COLO668 (cell line): ENCODE data around the gene LRP1-AS.

Experiments
- DNase-seq: peaks from one replicate; lab custom pipeline; 2025; ENCODE audit not compliant: unreplicated experiment; lab: John Stamatoyannopoulos, UW

LRP1-AS gene

DNA sequence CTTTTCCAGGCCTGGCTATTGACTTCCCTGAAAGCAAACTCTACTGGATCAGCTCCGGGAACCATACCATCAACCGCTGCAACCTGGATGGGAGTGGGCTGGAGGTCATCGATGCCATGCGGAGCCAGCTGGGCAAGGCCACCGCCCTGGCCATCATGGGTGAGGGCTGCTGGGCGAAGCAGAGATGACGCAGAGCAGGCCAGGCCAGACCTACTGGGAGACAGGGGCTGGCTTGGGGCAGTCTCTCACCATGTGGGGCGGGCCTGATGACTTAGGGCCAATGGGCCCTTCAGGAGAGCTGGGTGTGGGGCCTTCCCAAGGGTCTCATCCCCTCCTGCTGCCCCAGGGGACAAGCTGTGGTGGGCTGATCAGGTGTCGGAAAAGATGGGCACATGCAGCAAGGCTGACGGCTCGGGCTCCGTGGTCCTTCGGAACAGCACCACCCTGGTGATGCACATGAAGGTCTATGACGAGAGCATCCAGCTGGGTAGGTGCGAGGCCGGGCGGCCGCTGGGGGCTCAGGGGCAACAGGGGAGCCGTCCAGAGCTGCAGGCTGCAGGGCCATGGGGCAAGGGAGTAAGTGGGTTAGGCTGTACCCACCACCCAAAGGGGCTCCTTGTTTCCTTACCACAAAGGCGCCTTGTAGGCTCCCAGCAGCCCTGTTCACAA lies 33.0 kb upstream of the LRP1-AS start:
- DNase-seq: no peak

DNA sequence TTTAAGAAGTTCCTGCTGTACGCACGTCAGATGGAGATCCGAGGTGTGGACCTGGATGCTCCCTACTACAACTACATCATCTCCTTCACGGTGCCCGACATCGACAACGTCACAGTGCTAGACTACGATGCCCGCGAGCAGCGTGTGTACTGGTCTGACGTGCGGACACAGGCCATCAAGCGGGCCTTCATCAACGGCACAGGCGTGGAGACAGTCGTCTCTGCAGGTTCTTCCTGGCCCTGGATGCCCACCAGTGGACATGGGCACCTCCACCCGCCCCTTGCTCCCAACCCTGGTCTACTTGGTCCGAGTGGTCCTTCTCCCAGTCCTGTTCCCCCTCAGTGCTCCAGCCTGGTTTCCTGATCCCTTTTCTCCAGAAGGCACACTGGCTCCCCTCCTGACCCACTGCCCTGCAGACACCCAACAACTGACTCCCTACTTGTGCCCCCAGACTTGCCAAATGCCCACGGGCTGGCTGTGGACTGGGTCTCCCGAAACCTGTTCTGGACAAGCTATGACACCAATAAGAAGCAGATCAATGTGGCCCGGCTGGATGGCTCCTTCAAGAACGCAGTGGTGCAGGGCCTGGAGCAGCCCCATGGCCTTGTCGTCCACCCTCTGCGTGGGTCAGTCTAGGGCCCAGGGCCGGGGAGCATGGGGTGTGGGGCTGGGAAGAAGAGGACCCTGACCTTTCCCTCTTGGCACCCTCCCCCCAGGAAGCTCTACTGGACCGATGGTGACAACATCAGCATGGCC lies 32.1 kb upstream of the LRP1-AS start:
- no peak for DNase-seq

DNA sequence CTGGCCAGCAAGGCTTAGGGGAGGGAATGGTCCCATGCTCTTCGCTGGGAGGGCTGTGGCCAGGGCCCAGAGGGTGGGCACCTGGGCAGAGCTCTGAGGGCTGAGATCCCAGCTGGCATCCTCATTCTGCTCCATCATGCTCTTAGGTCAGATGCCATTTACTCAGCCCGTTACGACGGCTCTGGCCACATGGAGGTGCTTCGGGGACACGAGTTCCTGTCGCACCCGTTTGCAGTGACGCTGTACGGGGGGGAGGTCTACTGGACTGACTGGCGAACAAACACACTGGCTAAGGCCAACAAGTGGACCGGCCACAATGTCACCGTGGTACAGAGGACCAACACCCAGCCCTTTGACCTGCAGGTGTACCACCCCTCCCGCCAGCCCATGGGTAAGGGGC lies 30.8 kb upstream of the LRP1-AS start:
- no peak for DNase-seq

DNA sequence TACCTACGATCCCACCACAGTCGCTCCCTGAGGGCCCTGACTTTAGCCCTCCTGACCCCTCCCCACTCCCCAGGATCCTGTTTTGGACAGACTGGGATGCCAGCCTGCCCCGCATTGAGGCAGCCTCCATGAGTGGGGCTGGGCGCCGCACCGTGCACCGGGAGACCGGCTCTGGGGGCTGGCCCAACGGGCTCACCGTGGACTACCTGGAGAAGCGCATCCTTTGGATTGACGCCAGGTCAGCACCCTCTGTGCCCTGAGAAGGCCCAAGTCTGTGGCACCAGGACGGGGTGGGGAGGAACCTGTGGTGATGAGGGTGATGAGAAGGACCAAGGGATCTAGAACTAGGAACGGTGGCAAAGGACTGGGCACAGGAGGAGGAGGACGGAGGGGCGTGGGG lies 29.9 kb upstream of the LRP1-AS start:
- DNase-seq: no peak

DNA sequence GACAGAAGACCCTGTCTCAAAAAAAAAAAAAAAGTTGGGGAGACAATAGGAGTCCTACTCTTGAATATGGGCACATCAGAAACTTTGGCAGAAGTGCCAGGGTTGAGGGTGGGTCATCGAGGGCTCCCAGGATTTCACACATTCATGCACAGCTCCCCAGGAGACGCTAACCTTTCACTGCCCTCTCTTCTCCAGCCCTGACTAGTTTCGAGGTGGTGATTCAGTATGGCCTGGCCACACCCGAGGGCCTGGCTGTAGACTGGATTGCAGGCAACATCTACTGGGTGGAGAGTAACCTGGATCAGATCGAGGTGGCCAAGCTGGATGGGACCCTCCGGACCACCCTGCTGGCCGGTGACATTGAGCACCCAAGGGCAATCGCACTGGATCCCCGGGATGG lies 29.4 kb upstream of the LRP1-AS start:
- no peak for DNase-seq

DNA sequence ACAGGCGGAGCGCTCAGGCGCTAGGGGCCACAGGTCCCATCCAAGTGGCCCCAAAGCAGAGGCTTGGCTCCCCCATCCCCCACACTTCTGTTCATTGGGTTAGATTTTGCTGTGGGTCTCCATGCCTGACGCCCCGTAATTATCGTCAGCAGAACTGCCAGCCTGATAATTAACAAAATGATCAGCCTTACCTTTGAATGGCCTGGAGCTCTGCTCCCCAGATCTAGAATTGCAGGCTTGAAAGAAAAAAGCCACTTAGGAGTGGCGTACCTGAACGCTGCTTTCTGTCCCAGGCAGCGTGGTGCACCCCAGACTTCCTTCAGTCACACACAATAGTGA lies 28.7 kb upstream of the LRP1-AS start:
- DNase-seq: no peak

DNA sequence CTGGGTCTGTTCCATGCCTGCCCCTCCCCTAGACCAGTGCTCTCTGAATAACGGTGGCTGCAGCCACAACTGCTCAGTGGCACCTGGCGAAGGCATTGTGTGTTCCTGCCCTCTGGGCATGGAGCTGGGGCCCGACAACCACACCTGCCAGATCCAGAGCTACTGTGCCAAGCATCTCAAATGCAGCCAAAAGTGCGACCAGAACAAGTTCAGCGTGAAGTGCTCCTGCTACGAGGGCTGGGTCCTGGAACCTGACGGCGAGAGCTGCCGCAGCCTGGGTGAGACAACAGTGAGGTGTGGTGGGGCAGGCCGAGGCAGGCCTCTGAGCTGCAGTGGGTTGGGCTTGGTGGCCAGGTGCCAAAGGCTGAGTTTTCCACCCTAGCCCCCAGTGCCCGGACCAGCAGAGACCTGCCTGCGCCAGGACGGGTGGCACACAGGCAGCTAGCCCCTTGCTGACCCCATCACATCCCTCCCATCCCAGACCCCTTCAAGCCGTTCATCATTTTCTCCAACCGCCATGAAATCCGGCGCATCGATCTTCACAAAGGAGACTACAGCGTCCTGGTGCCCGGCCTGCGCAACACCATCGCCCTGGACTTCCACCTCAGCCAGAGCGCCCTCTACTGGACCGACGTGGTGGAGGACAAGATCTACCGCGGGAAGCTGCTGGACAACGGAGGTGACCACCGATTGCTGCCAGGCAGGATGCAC lies 28.2 kb upstream of the LRP1-AS start:
- DNase-seq: peak; percentile 83

DNA sequence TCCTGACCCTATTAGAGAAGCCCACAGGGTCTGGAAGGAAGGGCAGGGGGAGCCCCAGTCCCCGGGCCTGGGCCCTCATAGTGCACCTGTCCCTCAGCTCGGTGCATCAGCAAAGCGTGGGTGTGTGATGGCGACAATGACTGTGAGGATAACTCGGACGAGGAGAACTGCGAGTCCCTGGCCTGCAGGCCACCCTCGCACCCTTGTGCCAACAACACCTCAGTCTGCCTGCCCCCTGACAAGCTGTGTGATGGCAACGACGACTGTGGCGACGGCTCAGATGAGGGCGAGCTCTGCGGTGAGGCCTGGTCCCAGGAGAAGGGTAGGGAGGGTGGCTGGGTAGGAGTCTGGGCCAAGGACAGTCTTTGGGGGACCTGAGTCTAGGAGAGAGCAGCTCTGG lies 26.3 kb upstream of the LRP1-AS start:
- DNase-seq: no peak

DNA sequence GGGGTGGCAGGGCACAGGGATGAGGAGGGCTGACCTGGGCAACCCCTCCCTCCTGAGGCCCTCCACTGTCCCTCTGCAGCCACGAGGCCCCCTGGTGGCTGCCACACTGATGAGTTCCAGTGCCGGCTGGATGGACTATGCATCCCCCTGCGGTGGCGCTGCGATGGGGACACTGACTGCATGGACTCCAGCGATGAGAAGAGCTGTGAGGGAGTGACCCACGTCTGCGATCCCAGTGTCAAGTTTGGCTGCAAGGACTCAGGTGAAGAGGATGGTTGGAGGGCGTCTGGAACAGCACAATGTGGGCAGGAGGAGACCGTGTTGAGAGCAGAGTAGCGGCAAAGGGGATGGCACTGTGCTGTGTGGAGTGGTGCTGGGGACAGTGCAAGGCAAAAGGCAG lies 25.7 kb upstream of the LRP1-AS start:
- peak; percentile 27 for DNase-seq

DNA sequence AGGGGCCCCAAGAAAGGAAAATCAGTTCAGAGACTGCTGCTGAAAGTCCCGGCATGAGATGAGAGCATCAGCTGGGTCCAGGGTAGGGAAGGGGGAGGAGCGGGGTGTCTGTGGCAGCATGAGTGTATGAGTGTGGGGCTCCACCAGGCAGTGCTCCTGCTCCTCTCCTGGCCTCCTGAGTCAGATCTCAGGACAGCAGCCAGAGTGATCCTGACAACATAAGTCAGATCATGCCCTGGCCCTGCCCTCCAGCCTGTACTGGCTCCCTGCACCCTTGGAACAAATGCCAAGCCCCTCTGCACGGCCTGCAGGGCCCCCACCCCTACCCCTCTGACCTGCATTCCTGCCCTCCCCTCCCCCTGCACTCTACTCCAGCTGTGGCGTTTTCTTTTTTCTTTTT lies 24.2 kb upstream of the LRP1-AS start:
- DNase-seq: no peak

DNA sequence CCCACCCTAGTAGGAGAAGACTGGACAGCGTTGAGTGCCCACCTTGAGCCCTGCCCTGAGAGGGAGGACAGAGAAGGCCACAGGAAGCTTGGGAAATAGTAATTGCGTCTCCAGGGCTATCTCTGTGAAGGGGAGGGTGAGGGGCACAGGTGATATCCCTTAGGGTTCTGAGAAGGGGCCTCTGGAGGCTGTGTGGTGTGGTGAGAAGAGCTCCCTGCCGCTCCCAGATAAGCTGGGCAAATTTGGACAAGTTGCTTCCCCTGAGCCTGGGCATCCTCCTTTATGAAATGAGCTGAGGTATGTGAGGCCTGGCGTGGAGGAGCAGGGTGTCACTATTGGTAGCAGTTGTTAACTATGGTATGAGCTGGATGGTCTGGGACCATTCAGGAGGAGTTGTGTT lies 23.5 kb upstream of the LRP1-AS start:
- DNase-seq: no peak

DNA sequence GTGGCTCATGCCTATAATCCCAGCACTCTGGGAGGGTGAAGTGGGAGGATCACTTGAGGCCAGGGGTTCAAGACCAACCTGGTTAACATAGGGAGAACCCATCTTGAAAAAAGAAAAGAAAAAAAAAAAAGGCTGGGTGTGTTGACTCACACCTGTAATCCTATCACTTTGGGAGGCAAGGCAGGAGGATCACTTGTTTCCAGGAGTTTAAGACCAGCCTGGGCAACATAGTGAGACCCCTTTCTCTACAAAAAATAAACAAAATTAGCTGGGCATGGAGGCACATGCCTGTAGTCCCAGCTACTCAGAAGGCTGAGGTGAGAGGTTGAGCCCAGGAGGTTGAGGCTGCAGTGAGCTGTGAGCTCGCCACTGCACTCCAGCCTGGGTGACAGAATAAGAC lies 23.0 kb upstream of the LRP1-AS start:
- no peak for DNase-seq

DNA sequence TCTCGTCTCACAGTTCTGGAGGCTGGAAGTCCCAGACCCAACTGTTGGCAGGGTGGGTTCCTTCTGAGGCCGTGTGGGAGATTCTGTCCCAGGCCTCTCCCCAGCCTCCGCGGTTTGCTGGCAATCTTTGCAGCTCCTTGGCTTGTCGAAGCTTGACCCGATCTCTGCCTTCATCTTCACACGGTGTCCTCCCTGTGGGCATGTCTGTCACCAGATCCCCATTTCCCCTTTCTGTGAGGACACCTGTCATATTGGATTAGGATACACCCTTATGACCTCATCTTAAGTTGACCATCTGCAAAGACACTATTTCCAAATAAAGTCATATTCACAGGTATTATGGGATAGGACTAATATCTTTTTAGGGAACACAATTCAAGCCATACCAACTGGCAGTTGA lies 22.6 kb upstream of the LRP1-AS start:
- no peak for DNase-seq

DNA sequence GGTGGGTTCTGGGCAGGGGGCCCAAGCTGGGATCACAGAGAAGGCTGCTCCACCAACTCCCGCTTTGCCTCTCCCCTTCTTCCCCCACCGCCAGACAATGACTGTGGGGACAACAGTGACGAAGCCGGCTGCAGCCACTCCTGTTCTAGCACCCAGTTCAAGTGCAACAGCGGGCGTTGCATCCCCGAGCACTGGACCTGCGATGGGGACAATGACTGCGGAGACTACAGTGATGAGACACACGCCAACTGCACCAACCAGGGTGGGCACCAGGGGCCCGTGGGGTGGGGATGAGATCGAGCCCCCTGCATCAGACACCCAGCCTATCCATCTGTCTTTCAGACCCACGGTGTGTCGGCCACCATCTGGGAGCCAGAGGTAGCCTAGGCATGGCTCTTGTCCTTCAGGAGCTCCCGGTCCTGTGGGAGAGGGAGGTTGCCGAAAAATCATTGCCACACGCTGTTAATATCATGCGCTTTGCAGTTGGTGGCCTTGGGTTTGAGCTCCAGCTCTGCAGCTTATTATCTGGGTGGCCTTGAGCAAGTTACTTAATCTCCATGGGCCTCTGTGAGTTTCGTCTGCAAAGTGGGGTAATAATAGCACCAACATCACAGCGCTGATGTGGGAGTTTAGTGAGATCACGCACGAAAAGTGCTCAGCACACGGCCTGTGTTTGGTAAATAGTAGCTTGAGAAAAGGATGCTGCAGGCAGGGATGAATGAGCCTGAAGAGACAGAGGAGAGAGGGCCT lies 21.8 kb upstream of the LRP1-AS start:
- DNase-seq: no peak

DNA sequence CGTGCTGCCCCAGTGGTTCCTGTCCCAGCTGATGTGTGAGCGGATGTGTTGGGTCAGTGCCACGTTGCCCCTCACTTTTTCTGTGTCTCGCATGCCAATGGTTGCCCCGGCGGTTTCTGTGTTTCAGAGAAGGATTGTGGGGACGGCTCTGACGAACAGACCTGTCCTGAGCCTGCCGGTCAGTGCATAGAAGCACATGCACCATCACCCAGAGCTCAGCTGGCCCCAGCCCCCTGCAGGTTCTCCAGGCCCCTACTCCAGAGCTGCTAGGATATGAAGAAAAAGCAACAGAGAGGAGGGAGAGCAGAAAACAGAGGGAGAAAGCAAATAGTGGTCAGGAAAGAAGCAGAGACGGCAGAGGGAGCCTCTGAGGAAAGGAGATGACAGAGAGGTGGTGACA lies 20.6 kb upstream of the LRP1-AS start:
- no peak for DNase-seq

DNA sequence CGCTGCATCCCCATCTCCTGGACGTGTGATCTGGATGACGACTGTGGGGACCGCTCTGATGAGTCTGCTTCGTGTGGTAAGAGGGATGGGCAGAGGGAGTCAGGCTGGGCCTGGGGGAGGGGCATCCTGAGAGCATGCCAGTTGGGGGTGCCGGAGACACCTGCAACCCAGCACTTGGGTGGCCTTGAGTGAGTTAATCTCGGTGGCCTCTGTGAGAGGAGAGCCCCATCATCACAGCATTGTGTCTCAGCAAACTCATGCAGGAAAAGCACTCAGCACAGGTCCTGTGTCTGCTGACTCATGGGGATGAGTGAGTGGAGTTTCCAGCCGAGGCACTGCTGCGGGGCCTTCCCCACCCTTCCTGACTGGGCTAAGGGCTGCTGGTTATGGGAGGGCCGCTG lies 19.6 kb upstream of the LRP1-AS start:
- peak; percentile 8 for DNase-seq

DNA sequence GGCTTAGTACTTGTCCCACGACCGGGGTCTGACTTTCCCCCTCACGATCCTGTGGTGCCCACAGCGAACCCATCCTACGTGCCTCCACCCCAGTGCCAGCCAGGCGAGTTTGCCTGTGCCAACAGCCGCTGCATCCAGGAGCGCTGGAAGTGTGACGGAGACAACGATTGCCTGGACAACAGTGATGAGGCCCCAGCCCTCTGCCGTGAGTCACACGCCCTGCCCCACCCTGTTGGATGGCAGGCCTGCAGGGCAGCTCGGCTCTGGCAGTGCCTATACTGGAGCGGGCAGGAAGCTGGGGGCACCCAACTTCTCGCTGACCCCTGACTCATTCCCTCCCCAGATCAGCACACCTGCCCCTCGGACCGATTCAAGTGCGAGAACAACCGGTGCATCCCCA lies 18.3 kb upstream of the LRP1-AS start:
- DNase-seq: peak; percentile 52

DNA sequence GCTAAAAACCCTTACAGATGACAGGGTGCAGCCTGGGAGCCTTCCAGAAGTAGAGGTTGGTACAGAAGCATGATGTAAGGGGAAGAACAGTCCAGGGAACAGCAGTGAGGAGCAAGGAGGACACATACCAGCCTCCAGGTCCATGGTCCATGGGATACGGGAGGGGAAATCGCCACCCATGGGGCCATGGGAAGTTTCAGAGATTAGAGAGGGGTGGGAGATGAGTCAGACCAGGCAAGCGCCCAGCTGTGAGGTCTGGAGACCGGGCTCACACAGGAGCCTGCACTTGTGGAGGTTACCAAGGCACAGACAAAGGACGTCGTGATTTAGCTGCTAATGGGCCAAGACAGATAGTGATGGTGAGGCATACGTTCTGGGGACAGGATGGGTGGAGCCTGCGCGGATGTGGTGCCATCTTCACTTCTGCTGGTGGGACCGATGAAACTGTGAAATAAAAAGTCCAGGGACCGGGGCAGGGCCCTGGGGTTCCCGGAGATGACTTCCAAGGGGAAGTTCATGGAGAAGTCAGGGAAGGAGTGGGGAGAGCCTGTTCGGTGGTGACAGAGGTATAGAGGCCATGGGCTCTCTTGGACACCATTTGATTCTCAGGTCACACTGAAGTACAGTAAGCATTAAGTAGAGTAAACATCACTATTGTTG lies 17.7 kb upstream of the LRP1-AS start:
- DNase-seq: no peak

DNA sequence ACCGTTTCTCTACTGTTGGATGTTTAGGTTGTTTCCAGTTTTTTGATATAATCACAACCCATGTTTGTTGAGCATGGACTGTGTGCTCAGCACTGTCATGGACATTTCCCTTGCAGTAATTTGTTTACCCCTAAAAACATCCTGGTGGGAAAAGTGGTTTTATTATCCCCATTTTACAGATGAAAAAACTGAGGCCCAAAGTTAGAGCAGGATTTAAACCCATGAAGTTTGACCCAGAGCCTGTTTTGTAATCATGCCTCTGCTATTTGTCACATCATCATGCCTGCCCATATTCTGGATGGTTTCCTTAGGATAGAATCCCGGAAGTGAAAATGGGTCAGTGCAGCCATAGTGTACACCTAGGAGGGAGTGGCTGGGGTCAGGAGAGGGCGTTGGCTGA lies 17.0 kb upstream of the LRP1-AS start:
- no peak for DNase-seq

DNA sequence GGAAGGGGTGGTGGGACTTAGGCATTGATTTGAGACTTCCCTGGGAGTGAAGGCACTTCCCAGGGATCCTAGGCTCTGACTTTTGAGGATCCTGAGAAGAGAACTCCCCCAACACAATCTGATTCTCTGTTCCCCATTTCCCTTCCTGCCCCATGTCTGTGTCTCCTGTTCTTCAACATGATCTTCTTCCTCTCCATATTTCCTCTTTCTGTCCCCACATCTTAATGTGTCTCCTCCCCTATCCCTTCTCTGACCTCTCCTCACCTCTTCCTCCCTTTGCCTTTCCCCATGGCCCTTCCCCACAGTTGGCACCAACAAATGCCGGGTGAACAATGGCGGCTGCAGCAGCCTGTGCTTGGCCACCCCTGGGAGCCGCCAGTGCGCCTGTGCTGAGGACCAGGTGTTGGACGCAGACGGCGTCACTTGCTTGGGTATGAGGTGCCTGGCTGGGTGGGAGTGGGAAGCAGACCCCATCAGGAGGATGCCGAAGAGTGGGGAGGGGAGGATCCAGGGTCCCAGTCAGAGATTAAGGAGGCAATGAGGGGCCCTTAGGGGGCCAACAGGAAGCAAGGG lies 15.2 kb upstream of the LRP1-AS start:
- no peak for DNase-seq

DNA sequence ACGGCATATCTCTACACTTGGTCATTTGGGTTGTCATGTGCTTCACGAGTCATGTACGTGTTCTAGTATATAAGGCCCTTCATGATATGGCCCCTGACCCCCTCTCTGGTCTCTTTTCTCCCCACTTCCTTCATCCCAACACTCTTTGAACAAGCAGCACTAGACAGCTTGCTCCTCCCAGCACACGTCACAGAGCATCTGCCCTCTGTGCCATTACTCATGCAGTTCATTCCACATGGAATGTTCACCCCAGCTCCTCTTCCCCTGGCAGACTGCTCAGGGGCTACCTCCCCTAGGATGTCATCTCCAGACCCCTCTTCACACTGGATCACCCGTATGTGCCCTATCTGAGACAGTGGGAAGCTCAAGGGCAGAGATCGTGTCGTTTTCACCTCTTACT lies 14.1 kb upstream of the LRP1-AS start:
- no peak for DNase-seq
